SKM-1 treated with dmso at 0.1 percent for 144 hours (cell line): ENCODE measurements around the gene MOCS1.

Experiments
- DNase-seq: peaks from one replicate; lab custom pipeline; 2025; ENCODE audit not compliant: unreplicated experiment; lab: John Stamatoyannopoulos, UW

The MOCS1 gene

DNA sequence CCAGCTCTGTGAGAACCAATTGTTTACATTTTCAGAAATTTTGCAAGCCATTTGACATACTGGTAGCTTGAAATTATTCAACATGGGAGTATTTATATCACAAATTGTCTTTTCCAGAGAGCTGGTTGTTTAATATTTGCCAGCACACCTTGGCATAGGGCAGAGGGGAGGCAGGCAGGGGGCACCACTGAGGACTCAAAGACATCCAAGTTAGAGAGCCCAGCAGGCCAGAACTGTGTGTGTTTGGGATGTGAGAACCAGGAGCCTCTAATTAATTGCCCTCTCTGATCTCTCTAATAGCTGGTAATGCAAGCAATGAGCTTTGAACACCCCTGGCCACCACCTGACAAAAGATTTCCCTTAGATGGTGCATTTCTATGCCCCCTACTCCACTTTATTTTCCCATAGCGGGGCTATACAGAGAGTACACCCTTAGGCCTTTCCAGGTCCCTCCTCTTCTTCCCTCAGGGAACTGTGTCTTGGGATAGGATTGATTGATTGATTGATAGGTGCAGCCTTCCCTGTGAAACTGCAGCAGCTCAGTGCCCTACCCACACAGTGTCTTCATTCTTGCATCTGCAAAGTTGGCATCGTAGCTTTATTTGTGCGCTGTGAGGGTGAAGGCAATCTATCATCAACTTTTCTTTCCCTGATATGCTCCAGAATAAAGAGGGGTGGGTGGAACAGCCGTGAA is 29.2 kb downstream of the MOCS1 start:
- no peak for DNase-seq

DNA sequence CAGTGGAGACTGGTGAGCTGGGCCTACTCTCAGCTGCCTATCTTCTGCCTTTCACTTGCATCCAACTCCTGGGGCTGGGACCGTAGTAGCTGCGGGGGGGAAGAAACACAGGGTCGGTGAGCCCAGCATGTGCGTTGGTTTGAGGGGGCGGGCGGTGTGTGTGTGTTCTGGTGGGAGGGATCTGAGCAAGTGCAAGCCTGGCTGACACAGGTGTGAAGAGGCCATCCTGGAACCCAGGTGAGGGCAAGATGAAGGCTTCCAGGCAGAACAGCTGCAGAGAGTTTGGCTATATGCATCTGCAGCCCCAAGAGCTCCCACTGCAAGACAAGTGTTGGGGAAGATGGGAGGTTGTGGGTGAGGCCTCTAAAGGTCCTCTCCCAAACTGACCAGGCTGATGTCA is 30.6 kb downstream of the MOCS1 start:
- no peak for DNase-seq

DNA sequence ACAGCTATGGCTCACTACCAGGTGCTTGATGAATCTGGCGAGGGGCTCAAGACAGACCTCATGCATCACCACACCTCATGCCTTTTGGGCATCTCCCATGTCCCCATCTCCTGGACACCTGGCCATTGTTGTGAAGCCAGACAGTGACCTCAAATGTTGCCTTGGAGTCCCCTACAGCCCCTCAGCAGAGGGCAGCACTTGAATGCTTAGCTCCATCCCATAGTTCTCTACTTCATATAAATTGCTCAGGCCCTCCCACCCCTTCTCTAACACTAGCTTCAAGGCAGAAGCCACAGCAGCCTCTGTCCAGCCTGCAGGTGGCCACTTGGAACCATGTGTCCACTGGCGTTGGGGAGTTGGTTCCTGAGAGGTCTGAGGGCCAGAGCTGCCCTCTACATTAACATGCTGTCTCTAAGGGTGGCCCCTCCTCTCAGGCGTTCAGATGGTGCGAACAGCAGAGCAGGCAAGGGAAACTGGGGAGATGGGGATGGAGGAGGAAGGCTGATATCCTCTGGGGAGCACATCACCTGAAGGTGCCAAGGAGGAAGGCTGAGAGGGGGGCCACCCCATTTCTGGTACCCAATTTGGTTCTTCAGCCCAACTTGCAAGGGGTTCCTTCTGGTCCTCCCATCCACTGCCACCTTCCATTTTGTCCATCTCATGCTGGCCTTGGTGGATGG is 31.3 kb downstream of the MOCS1 start:
- no peak for DNase-seq

- DNase-seq, result no peak
Measured at GRCh38 chr6:39902136-39902535, 32.1 kb downstream of the MOCS1 start.

GRCh38 chr6:39901670-39902069 is 32.6 kb downstream of the MOCS1 start:
- no peak for DNase-seq

- DNase-seq, result no peak
Measured at GRCh38 chr6:39901116-39901655, 33.1 kb downstream of the MOCS1 start.

DNA sequence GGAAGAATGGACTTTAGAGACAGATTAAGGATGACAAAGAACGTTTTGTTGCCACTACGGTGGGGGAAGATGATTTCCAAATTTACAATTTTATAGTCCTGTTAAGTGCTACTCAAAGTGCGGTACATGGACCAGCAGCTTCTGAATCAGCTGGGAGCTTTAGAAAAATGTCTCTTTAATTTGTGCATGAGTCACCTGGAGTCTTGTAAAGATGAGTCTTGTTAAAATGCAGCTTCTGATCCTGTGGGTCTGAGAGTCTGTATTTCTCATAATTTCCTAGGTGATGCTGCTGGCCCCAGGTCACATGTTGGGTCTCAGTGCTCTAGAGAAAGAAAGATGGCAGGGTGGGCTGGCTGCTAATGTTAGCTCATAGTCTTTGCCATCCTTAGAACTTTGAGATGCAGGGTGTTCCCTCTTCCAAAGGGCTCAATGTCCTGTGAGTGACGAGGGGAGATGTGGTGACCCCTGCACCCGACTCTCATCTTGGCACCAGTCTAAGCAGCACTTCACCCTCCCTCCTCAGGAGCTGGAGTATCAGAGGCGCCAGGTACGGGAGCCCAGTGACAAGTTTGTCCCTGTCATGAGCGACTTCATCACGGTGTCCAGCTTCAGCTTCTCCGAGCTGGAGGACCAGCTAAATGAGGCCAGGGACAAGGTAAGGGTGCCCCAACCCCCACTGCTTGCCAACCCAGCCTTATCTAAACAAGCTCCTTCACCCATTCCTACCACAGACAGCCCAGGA is 34.5 kb downstream of the MOCS1 start:
- DNase-seq, result no peak

DNA sequence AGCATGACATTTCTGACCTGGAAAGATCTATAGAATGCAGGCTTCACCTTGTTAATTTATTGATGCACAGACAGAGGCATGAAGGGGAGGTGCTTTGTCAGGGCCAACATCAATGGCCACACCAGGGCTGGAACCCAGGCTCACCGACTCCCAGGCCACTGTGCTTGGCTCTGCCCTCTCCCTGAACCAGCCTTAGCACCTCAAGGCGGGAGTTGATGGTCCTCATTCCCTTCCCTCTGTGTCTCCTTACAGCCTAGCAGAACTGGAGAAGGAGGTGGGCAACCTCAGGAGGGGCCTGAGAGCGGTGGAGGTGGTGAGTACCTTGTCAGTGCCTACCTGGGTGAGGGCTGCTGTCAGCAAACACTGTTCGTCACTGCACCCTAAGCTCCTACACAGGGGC is 35.6 kb downstream of the MOCS1 start:
- no peak for DNase-seq

GRCh38 chr6:39897698-39898097 is 36.6 kb downstream of the MOCS1 start:
- no peak for DNase-seq

DNA sequence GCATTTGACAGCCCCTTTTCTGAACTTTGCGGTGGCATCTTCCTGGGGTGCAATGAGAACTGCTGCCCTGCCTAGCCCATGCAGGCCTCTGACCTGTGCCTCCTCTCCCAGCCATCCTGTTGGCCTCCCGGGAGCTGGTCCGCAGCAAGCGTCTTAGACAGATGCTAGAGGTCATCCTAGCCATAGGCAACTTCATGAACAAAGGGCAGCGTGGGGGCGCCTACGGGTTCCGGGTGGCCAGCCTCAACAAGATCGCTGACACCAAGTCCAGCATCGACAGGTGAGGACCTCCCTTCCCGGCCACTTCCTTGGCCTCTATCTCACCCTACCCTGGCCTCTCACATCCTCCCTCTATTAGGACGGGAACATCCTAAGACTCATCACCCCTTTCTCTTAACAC is 37.6 kb downstream of the MOCS1 start:
- no peak for DNase-seq

DNA sequence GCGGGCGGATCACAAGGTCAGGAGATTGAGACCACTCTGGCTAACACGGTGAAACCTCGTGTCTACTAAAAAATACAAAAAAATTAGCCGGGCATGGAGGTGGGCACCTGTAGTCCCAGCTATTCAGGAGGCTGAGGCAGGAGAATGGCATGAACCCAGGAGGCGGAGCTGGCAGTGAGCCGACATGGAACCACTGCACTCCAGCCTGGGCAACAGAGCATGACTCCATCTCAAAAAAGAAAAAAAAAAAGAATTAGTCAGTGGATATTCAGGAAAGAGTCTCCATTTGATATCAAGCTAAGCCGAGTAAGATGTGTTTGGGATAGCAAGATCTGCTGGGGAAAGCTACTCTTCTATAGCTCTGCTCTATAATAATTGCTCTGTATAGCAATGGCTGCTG is 41.0 kb downstream of the MOCS1 start:
- DNase-seq, result no peak

DNA sequence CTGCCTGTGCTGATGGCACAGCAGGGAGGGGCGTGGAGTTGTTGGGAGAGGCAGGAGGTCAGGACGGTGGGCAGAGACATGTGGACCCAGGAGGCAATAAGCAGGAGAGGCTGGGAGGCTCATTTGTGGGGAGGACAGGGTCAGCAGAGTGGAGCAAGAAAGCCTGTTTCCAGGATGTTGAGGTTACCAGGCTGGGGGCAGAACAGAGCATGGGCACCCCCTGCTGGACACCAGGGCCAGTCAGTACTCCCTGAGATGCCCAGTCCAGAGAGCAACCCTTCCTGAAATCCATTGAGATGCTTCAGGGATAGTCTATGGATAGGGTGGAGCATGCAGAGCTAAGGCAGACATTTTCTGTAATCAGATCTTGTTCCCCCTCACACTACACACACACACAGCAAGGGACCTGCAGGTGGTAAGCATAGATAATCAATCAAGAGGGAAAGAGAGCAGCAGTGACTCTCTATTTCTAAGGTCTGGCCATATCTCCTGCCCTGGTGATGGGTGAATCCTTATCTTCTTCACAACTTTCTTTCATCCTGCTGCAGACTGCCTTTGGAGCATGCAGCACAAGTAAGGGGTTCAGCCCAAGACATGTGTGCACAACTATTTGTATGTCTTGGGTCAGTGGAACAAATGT is 41.7 kb downstream of the MOCS1 start:
- peak; percentile 52 for DNase-seq

GRCh38 chr6:39891976-39892375 is 42.3 kb downstream of the MOCS1 start:
- no peak for DNase-seq

- no peak for DNase-seq
Measured at GRCh38 chr6:39891353-39891752, 42.9 kb downstream of the MOCS1 start.

DNA sequence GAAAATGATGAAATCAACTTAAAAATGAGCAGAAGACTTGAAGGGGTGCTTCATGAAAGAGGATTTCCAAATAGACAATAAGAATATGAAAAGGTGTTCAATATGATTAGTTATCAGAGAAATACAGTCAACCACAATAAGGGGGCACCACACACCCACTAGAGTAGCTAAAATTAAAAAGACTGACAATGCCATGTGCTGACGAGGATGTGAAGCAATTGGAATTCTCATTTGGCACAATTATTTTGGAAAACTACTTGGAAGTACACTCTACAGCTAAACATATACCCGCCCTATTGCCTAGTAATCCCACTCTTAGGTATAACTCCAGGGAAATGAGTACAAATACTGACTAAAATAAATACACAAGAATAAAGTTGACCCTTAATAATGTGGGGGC is 45.0 kb downstream of the MOCS1 start:
- no peak for DNase-seq

GRCh38 chr6:39887692-39888450 is 46.4 kb downstream of the MOCS1 start:
- DNase-seq, result no peak

DNA sequence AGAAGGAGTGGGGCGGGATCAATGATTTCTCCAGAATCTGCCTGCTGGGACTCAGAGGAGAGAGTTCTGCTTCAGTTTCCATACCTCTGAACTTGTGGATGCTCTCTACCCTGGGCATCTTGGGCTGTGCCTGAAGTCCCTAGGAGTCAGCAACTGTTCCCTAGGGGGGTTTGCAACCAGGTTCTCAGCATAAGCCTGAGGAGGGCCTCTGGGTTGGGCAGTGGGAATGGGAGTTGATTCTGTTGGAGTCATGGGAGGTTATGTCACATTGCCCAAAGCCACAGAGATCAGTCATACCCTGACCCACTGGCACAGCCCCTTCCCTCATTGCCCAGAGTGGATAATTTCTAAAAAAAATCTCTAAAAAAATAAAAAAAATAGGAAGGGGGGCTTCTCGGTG is 47.4 kb downstream of the MOCS1 start:
- no peak for DNase-seq

DNA sequence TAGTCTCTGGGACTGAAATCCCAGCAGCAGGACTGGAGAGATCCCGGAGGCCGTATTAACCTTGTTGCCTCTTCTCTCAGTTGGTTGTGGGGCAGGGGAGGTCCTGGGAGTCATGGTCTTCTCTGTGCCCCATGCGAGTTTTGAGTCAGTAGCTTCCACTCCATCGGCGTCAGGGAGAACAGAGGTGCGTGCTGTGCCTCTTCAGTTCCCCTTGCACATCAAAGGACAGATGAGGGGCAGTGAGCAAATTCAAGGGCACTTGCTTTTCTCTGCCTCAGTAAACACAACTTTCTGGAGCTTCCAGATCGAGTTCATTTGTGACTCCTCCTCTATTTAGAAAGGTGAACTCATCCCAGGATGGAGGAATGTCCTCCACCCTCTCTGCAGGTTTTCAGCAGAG is 48.6 kb downstream of the MOCS1 start:
- no peak for DNase-seq

DNA sequence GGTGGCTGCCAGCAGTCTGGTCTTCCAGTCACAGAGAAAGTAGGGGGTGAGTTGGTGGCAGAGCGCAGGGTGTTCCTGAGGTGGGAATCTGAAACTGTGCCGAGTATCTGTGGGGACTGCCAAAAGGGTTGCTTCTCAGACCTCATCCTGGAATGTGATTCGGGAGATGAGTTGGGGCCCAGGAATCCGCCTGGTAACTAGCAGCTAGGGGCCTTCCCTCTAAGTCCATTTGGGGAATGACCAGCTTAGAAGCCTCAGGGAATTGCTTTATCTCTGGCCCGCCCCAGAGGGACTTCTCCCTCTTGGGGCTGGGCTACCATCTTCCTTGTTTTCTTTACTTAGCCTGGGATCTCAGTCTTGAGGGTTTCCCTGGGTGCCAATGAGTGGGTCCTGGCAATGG is 49.6 kb downstream of the MOCS1 start:
- no peak for DNase-seq

- no peak for DNase-seq
Measured at GRCh38 chr6:39882531-39882899, 51.7 kb downstream of the MOCS1 start.
